HEK293 (cell line): ENCODE measurements around the gene CCNJL.

Experiments used
- CTCF ChIA-PET: fragments of 350-600 bp; formaldehyde crosslinking; extraction: SDS; loops from one replicate; lab custom pipeline; 2021; ENCODE audit warnings: antibody characterized with exemption; lab: Yijun Ruan, JAX
- POLR2A ChIA-PET: fragments of 300-600 bp; formaldehyde crosslinking; extraction: SDS; loops from one replicate; lab custom pipeline; 2020; ENCODE audit warnings: antibody characterized with exemption, inconsistent platforms; lab: Yijun Ruan, JAX
- H3K27ac ChIP-seq: fragments of 200-500 bp; sonication (Bioruptor generic); 2 replicates; pipeline ENCODE4 v1.5.1; 2014; ENCODE audit warnings: low read depth, low read length, control low read depth, inconsistent platforms; ENCODE audit errors: extremely low read depth
- H3K36me3 ChIP-seq, 2 experiments: fragments of 200-500 bp in 1 of 2; sonication (Bioruptor generic) in 1 of 2; 1 replicate in 1 of 2; 2 replicates in 1 of 2; pipeline ENCODE4 v1.5.1; 2014 to 2017; ENCODE audit warnings: inconsistent platforms in 2 of 2, low read length in 2 of 2; ENCODE audit not compliant: control insufficient read depth in 2 of 2, insufficient read depth in 1 of 2
- H3K4me1 ChIP-seq: fragments of 200-500 bp; sonication (Bioruptor generic); 2 replicates; pipeline ENCODE4 v1.5.1; 2014; ENCODE audit warnings: mild to moderate bottlenecking, low read length, inconsistent platforms; ENCODE audit not compliant: control insufficient read depth, insufficient read depth
- H3K4me3 ChIP-seq: 2 replicates; pipeline ENCODE4 v1.5.1; 2011; ENCODE audit warnings: low read depth, mild to moderate bottlenecking, control low read depth, low read length, moderate library complexity
- H3K9me3 ChIP-seq: fragments of 200-500 bp; sonication (Bioruptor generic); 2 replicates; pipeline ENCODE4 v1.5.1; 2014; ENCODE audit warnings: low read depth, low read length, inconsistent platforms; ENCODE audit not compliant: control insufficient read depth, insufficient read depth
- AEBP2 ChIP-seq: fragments of 450-650 bp; formaldehyde crosslinking; IDR thresholded peaks from 2 replicates; pipeline ENCODE4 v1.5.1; 2016; ENCODE audit warnings: missing biosample characterization, missing genetic modification characterization, borderline replicate concordance
- BCL11B ChIP-seq: fragments of 450-650 bp; formaldehyde crosslinking; IDR thresholded peaks from 2 replicates; pipeline ENCODE4 v1.5.1; 2016; ENCODE audit warnings: low read depth, missing biosample characterization, missing genetic modification characterization
- CTCF ChIP-seq: fragments of 450-650 bp; formaldehyde crosslinking; IDR thresholded peaks from 2 replicates; pipeline ENCODE4 v1.5.1; 2016; ENCODE audit warnings: missing biosample characterization, missing genetic modification characterization
- GFI1B ChIP-seq: fragments of 450-650 bp; formaldehyde crosslinking; IDR thresholded peaks from 2 replicates; pipeline ENCODE4 v1.5.1; 2016; ENCODE audit warnings: missing biosample characterization, missing genetic modification characterization
- GLIS1 ChIP-seq: fragments of 450-650 bp; formaldehyde crosslinking; IDR thresholded peaks from 2 replicates; pipeline ENCODE4 v1.5.1; 2016; ENCODE audit warnings: missing biosample characterization, missing genetic modification characterization
- PRDM10 ChIP-seq: fragments of 450-650 bp; formaldehyde crosslinking; IDR thresholded peaks from 2 replicates; pipeline ENCODE4 v1.5.1; 2016; ENCODE audit warnings: missing biosample characterization, missing genetic modification characterization
- ZBTB11 ChIP-seq: fragments of 450-650 bp; formaldehyde crosslinking; conservative IDR thresholded peaks from 2 replicates; pipeline ENCODE4 v1.5.1; 2016; ENCODE audit warnings: low read depth, missing biosample characterization, missing genetic modification characterization
- ZFHX2 ChIP-seq: fragments of 450-650 bp; formaldehyde crosslinking; conservative IDR thresholded peaks from 2 replicates; pipeline ENCODE4 v1.5.1; 2016; ENCODE audit warnings: missing biosample characterization, missing genetic modification characterization
- ZNF112 ChIP-seq: fragments of 450-650 bp; formaldehyde crosslinking; IDR thresholded peaks from 2 replicates; pipeline ENCODE4 v1.5.0; 2017; ENCODE audit warnings: missing biosample characterization, missing genetic modification characterization
- ZNF114 ChIP-seq: fragments of 450-650 bp; formaldehyde crosslinking; IDR thresholded peaks from 2 replicates; pipeline ENCODE4 v1.5.0; 2017; ENCODE audit warnings: missing biosample characterization, missing genetic modification characterization
- ZNF133 ChIP-seq: fragments of 450-650 bp; formaldehyde crosslinking; IDR thresholded peaks from 2 replicates; pipeline ENCODE4 v1.5.1; 2016; ENCODE audit warnings: missing biosample characterization, missing genetic modification characterization
- ZNF155 ChIP-seq: fragments of 450-650 bp; formaldehyde crosslinking; IDR thresholded peaks from 2 replicates; pipeline ENCODE4 v1.5.1; 2016; ENCODE audit warnings: missing biosample characterization, missing genetic modification characterization
- ZNF311 ChIP-seq: fragments of 450-650 bp; formaldehyde crosslinking; IDR thresholded peaks from 2 replicates; pipeline ENCODE4 v1.5.1; 2017; ENCODE audit warnings: missing biosample characterization, missing genetic modification characterization, borderline replicate concordance
- ZNF341 ChIP-seq: fragments of 450-650 bp; formaldehyde crosslinking; IDR thresholded peaks from 2 replicates; pipeline ENCODE4; 2016; ENCODE audit warnings: low read depth, missing biosample characterization, missing genetic modification characterization
- ZNF48 ChIP-seq: fragments of 450-650 bp; formaldehyde crosslinking; IDR thresholded peaks from 2 replicates; pipeline ENCODE4 v1.5.1; 2016; ENCODE audit warnings: missing biosample characterization, missing genetic modification characterization
- ZNF501 ChIP-seq: fragments of 450-650 bp; formaldehyde crosslinking; IDR thresholded peaks from 2 replicates; pipeline ENCODE4 v1.5.1; 2016; ENCODE audit warnings: missing biosample characterization, missing genetic modification characterization
- ZNF623 ChIP-seq: fragments of 450-650 bp; formaldehyde crosslinking; IDR thresholded peaks from 2 replicates; pipeline ENCODE4 v1.5.1; 2016; ENCODE audit warnings: missing biosample characterization, missing genetic modification characterization
- ZNF654 ChIP-seq: fragments of 450-650 bp; formaldehyde crosslinking; IDR thresholded peaks from 2 replicates; pipeline ENCODE4 v1.5.1; 2016; ENCODE audit warnings: low read depth, missing biosample characterization, missing genetic modification characterization
- ZNF791 ChIP-seq: fragments of 450-650 bp; formaldehyde crosslinking; IDR thresholded peaks from 2 replicates; pipeline ENCODE4 v1.5.1; 2016; ENCODE audit warnings: missing biosample characterization, missing genetic modification characterization

CCNJL gene

GRCh38 chr5:160347448-160347847, 35.1 kb upstream of the CCNJL start:
- no peaks in the 10 kb centered on the region for H3K9me3 ChIP-seq
- ChIA-PET CTCF (interaction anchor here (0.8 to 1.4 kb wide), 4 partner anchors 44 to 327 kb away, joined by 3 to 6 read pairs (median 4); no protein-coding TSS in a partner anchor), POLR2A (interaction anchor here (0.7 kb wide), 1 partner anchor 53 kb away, joined by 3 read pairs; no protein-coding TSS in a partner anchor)
- H3K27ac ChIP-seq: no peak overlapping the region
- H3K4me1 ChIP-seq: no peaks in the 10 kb centered on the region
- TF ChIP-seq ZBTB11 (tag by site-specific recombination) (no peak), CTCF (tag by site-specific recombination) (no peak), BCL11B (no peak), ZNF112 (tag by site-specific recombination) (no peak), GFI1B (no peak), ZNF623 (no peak), PRDM10 (tag by site-specific recombination) (no peak), ZNF133 (no peak), ZNF311 (tag by site-specific recombination) (no peak), ZNF501 (no peak), AEBP2 (tag by site-specific recombination) (no peak), ZNF114 (tag by site-specific recombination) (no peak), ZFHX2 (no peak), ZNF654 (tag by site-specific recombination) (no peak), ZNF791 (no peak)
- no peak overlapping the region for H3K4me3 ChIP-seq
- H3K36me3 ChIP-seq: no peaks in the 10 kb centered on the region

- H3K4me1 ChIP-seq: no peaks in the 10 kb centered on the region
- H3K9me3 ChIP-seq: no peaks in the 10 kb centered on the region
- H3K36me3 ChIP-seq: no peaks in the 10 kb centered on the region
- POLR2A ChIA-PET: interaction anchor here (0.6 kb wide), 1 partner anchor 47 kb away, joined by 3 read pairs; no protein-coding TSS in a partner anchor
- no peak overlapping the region for H3K4me3 ChIP-seq
- CTCF ChIA-PET: interaction anchor here (0.6 to 5.2 kb wide), 8 partner anchors 27 to 322 kb away, joined by 3 to 66 read pairs (median 6); partner anchors contain the start of gene C1QTNF2
- H3K27ac ChIP-seq: no peak overlapping the region
- TF ChIP-seq ZNF341 (tag by site-specific recombination): 0 out of 2 replicates have a peak, but pooled peaks have one; percentile 30
- no peak for TF ChIP-seq ZNF155 (tag by site-specific recombination)
- peak; percentile 47; the same call in 1 of the 2 replicates for TF ChIP-seq GLIS1 (tag by site-specific recombination)
- TF ChIP-seq ZNF48 (tag by site-specific recombination): no peak
These were observed 30.1 kb upstream of the CCNJL start for GRCh38 chr5:160342413-160342941.
